ENCODE measurements around the gene YIPF5.

Gene YIPF5

DNA sequence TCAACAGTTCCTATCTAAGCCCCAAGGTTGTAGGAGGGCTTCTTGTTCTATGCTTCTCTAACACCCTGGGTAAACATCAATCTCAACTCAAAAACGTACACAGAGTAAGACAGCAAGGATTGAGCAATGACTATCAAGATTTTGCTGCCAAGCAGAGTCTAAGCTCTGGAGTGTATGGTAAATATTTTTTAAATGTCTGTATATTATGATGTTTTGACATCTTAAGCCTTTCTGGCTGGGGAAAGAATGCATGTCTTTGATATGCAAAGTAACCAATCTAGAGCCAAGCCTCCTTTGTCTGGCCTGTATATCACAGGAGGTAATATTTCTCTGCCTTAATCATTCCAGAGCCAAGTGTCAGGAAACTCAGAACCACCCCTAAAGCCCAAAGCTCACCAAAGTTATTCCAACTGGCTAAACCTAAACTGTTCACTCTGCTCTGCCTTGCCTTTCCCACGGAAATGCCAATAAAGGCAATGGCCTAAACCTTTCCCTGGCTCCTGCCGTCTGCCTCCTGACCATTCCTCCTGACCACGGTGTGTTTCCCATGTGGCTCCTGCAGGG, 45.2 kb downstream of the YIPF5 start:
- no peak for DNase-seq (ENCODE audit: low read depth, low spot score)

DNA sequence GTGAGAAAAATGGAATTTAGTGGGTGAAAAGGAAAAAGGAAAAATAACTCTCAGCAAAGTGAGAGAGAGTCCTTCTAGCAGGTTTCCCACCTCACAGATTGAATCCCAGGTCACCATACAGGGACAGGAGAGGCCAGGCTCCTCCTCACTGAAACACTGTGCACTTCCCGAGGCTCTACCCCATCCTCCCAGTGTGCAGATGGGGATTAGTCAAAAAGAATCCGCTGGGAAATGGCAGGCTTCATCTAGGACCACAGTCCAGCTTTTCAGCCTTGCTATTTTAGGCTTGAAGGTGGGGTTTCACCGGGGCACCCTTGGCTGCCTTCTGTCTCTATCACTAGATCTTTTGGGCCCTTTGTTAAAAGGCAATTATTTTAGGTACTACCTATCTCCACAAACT, 47.8 kb downstream of the YIPF5 start:
- DNase-seq (ENCODE audit: low read depth, low spot score), result no peak

DNA sequence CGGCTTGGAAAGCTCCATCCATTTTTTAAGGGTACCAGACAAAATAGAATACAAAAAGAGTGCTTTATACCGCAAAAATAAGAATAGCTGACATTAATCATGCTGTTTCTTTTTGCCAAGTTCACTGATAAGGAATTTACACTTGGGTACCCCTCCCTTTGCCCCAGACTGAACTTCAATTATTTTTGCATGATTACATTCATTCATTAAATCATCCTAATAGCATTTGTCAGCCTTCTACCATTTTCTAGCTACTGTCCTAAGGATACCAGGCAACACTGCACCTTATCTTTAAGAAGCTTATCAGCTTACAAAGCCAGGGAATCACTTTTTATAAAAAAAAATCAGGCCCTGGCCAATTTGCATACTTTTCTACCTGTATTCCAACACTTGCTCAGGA, 48.4 kb downstream of the YIPF5 start:
- DNase-seq (ENCODE audit: low read depth, low spot score), result no peak

DNA sequence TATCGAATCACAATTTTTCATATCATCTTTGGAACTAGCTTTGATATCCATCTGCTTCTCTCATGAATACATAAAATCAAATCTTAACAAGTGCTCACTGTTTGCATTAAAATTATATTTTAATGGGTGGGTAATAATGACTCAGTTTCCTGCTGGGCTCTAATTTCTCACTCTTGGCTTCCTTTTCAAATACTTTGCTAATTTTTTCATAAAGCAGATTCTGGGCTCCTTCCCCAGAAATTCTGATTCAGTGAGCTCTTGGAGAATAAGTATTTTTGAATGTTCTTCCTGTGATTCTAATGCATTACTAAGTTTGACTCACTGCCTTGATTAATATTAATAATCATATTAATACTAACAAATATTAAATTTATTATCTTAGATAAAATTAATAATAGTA, 48.9 kb downstream of the YIPF5 start:
- no peak for DNase-seq (ENCODE audit: low read depth, low spot score)

GRCh38 chr5:144120661-144121180, 49.7 kb downstream of the YIPF5 start:
- no peak for DNase-seq (ENCODE audit: low read depth, low spot score)

DNA sequence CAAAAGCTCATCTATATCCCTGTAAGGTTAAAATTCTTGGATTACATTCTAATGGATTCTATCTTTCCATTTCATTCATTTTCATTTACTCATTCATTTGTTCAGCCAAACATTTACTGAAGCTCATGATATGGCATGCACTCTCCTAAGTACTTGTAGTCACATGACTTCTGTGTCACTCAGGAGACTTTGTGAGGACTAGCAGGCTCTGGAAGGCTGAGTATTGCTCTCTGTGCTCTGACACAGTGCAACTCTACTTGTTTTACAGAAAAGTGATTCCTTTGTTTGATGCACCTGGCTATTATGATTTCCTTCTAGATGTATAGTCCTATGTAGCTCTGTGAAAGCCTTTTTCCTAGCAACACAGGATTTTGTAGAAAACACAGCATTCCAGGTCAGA, 53.0 kb downstream of the YIPF5 start:
- no peak for DNase-seq (ENCODE audit: low read depth, low spot score)

GRCh38 chr5:144114571-144114970, 55.9 kb downstream of the YIPF5 start:
- DNase-seq (ENCODE audit: low read depth, low spot score), result no peak
